Measurements from ENCODE around the gene ACOX1. TPM values are rescaled to one million over a fixed set of nuclear protein-coding genes. Genes with fewer than 3 reads are reported as not detected.

Gene ACOX1
- polyA plus RNA-seq, 4 donors = 28.2 to 37.6 (median 36.2) TPM

GRCh38 chr17:75895370-75896155 is 83.4 kb downstream of the ACOX1 start:
- no peak for DNase-seq (ENCODE audit: low read depth in 4 of 4, low spot score in 2 of 4)

- no peak for DNase-seq (ENCODE audit: low read depth in 4 of 4, low spot score in 2 of 4)
Observed at GRCh38 chr17:75894049-75894733, 84.8 kb downstream of the ACOX1 start.

GRCh38 chr17:75893305-75894048 is 85.5 kb downstream of the ACOX1 start:
- DNase-seq (ENCODE audit: low read depth in 4 of 4, low spot score in 2 of 4) = no peak

DNA sequence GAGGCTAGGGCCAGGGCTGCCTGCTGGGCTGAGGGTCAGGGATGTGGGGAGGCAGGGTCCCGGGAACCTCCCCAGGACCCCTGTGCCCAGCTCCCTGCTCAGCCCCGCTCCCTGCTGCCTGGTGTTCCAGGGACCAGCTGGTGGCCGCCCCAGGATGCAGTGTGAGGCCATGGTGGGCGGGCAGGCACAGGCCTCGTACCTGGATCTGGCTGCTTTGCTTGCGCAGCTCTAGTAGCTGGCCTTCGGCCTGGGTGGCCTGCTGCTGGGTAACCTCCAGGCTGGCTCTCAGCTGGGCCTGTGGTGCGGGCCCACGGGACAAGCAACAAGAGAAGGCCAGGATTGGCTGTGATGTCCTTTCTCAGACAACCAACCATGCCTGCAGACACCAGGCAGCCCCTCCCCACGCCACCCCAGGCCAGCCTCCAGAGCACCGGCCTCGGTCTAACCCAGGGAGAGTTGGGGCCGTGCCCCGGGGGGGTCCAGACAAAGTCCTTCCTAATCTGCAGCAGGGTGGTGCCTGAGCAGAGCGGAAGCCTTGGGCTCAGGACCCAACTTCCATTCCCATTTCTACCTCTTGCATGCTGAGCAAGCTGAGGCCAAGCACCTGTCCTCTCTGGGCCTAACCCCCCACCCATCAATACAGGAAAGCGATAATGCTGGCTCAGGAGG is 86.3 kb downstream of the ACOX1 start:
- DNase-seq (ENCODE audit: low read depth in 4 of 4, low spot score in 2 of 4) = no peak

- DNase-seq (ENCODE audit: low read depth in 4 of 4, low spot score in 2 of 4) = no peak
Observed at GRCh38 chr17:75891605-75892555, 87.1 kb downstream of the ACOX1 start.

Other genes starting within 250 kb of the ACOX1 start
- 10 to 100 TPM; 25.3 to 41.3 (median 32.1) TPM for gene GALK1, start 214.0 kb downstream of the ACOX1 start, polyA plus RNA-seq (ENCODE audit: insufficient read length in 4 of 4)
- 10 to 100 TPM; 32.5 to 55.4 (median 44.9) TPM for gene UNK, start 194.4 kb downstream of the ACOX1 start, polyA plus RNA-seq (ENCODE audit: insufficient read length in 4 of 4)
- 1 to 10 TPM; 4.1 to 7.7 (median 5.7) TPM for gene UNC13D, start 134.8 kb downstream of the ACOX1 start, polyA plus RNA-seq (ENCODE audit: insufficient read length in 4 of 4)
- gene WBP2, start 123.8 kb downstream of the ACOX1 start, polyA plus RNA-seq (ENCODE audit: insufficient read length in 4 of 4) = 10 to 100 TPM; 79.8 to 92.5 (median 84.8) TPM
- 1 to 10 TPM; 5.6 to 7.5 (median 6.6) TPM for gene TRIM47, start 100.6 kb downstream of the ACOX1 start, polyA plus RNA-seq (ENCODE audit: insufficient read length in 4 of 4)
- gene TRIM65, start 82.2 kb downstream of the ACOX1 start, polyA plus RNA-seq (ENCODE audit: insufficient read length in 4 of 4) = 10 to 100 TPM; 12.2 to 19.6 (median 15.9) TPM
- 100 to 1,000 TPM in 2 of 4 donors, 10 to 100 TPM in 2; 72.9 to 113 (median 94.0) TPM for gene MRPL38, start 74.3 kb downstream of the ACOX1 start, polyA plus RNA-seq (ENCODE audit: insufficient read length in 4 of 4)
- gene FBF1, start 38.1 kb downstream of the ACOX1 start, polyA plus RNA-seq (ENCODE audit: insufficient read length in 4 of 4) = 10 to 100 TPM in 2 of 4 donors, 1 to 10 TPM in 2; 5.5 to 16.9 (median 10.8) TPM
- 10 to 100 TPM; 19.0 to 32.8 (median 27.4) TPM for gene TEN1, start 74 bp upstream of the ACOX1 start, polyA plus RNA-seq (ENCODE audit: insufficient read length in 4 of 4)
- 10 to 100 TPM in 2 of 4 donors, 1 to 10 TPM in 2; 8.1 to 28.0 (median 15.3) TPM for gene CDK3, start 21.7 kb upstream of the ACOX1 start, polyA plus RNA-seq (ENCODE audit: insufficient read length in 4 of 4)
- gene EVPL, start 48.1 kb upstream of the ACOX1 start, polyA plus RNA-seq (ENCODE audit: insufficient read length in 4 of 4) = 10 to 100 TPM; 15.1 to 26.1 (median 22.9) TPM
- 100 to 1,000 TPM in 2 of 4 donors, 10 to 100 TPM in 2; 95.3 to 110 (median 101) TPM for gene SRP68, start 93.4 kb upstream of the ACOX1 start, polyA plus RNA-seq (ENCODE audit: insufficient read length in 4 of 4)
- under 1 TPM; 0.25 to 0.88 (median 0.26) TPM for gene GALR2, start 95.6 kb upstream of the ACOX1 start, polyA plus RNA-seq (ENCODE audit: insufficient read length in 4 of 4)
- 10 to 100 TPM; 14.3 to 25.9 (median 21.9) TPM for gene ZACN, start 100.0 kb upstream of the ACOX1 start, polyA plus RNA-seq (ENCODE audit: insufficient read length in 4 of 4)
- gene EXOC7, start 124.6 kb upstream of the ACOX1 start, polyA plus RNA-seq (ENCODE audit: insufficient read length in 4 of 4) = 100 to 1,000 TPM; 151 to 179 (median 158) TPM
- gene FOXJ1, start 162.1 kb upstream of the ACOX1 start, polyA plus RNA-seq (ENCODE audit: insufficient read length in 4 of 4) = 10 to 100 TPM; 16.4 to 30.7 (median 25.9) TPM

All from left renal cortex interstitium (tissue), 4 donors.